Measurements from ENCODE around the gene WNK2. TPM values are rescaled to one million over a fixed set of nuclear protein-coding genes. Genes with fewer than 3 reads are reported as not detected.
A peak's percentile ranks its signal among the peaks of the same experiment; 100 is the strongest.

Gene WNK2
- total and polyA plus RNA-seq, 2 donors = 4.8 to 9.3 TPM

GRCh38 chr9:93151097-93151784 lies 32.7 kb upstream of the WNK2 start:
- no peaks in the 10 kb centered on the region for H3K36me3 ChIP-seq (ENCODE audit: insufficient read depth)
- 85% methylated on average over 10 of the region's 10 CpGs for WGBS
- H3K27ac ChIP-seq (ENCODE audit: low read depth) = no peak overlapping the region
- no peak overlapping the region for H3K4me3 ChIP-seq (ENCODE audit: low read depth, low read length)
- H3K4me1 ChIP-seq (ENCODE audit: insufficient read depth) = no peaks in the 10 kb centered on the region
- DNase-seq (ENCODE audit: extremely low spot score) = no peak

- WGBS = 80% methylated on average over 14 of the region's 14 CpGs
- DNase-seq (ENCODE audit: extremely low spot score) = no peak
- Histone ChIP-seq H3K4me1 (ENCODE audit: insufficient read depth) (no peaks in the 10 kb centered on the region), H3K27ac (ENCODE audit: low read depth) (no peak overlapping the region), H3K36me3 (ENCODE audit: insufficient read depth) (no peaks in the 10 kb centered on the region), H3K4me3 (ENCODE audit: low read depth, low read length) (no peak overlapping the region)
Observed at GRCh38 chr9:93154293-93154903, 29.5 kb upstream of the WNK2 start.

GRCh38 chr9:93155716-93156474 lies 28.0 kb upstream of the WNK2 start:
- H3K36me3 ChIP-seq (ENCODE audit: insufficient read depth) = no peaks in the 10 kb centered on the region
- DNase-seq (ENCODE audit: extremely low spot score) = no peak
- no peak overlapping the region for H3K4me3 ChIP-seq (ENCODE audit: low read depth, low read length)
- WGBS = 86% methylated on average over 16 of the region's 16 CpGs
- H3K27ac ChIP-seq (ENCODE audit: low read depth) = no peak overlapping the region
- no peaks in the 10 kb centered on the region for H3K4me1 ChIP-seq (ENCODE audit: insufficient read depth)

- no peaks in the 10 kb centered on the region for H3K36me3 ChIP-seq (ENCODE audit: insufficient read depth)
- no peak for DNase-seq (ENCODE audit: extremely low spot score)
- WGBS = 92% methylated on average over 11 of the region's 11 CpGs
- H3K27ac ChIP-seq (ENCODE audit: low read depth) = no peak overlapping the region
- no peak overlapping the region for H3K4me3 ChIP-seq (ENCODE audit: low read depth, low read length)
- H3K4me1 ChIP-seq (ENCODE audit: insufficient read depth) = no peaks in the 10 kb centered on the region
Observed at GRCh38 chr9:93156475-93157008, 27.4 kb upstream of the WNK2 start.

GRCh38 chr9:93159601-93160471 lies 24.1 kb upstream of the WNK2 start:
- H3K4me1 ChIP-seq (ENCODE audit: insufficient read depth) = no peaks in the 10 kb centered on the region
- DNase-seq (ENCODE audit: extremely low spot score) = peak; percentile 29
- H3K36me3 ChIP-seq (ENCODE audit: insufficient read depth) = no peaks in the 10 kb centered on the region
- H3K4me3 ChIP-seq (ENCODE audit: low read depth, low read length) = no peak overlapping the region
- H3K27ac ChIP-seq (ENCODE audit: low read depth) = no peak overlapping the region
- WGBS = 16% methylated on average over 19 of the region's 19 CpGs

GRCh38 chr9:93161786-93162562 lies 22.0 kb upstream of the WNK2 start:
- WGBS = 60% methylated on average over 11 of the region's 11 CpGs
- H3K36me3 ChIP-seq (ENCODE audit: insufficient read depth) = no peaks in the 10 kb centered on the region
- H3K27ac ChIP-seq (ENCODE audit: low read depth) = no peak overlapping the region
- DNase-seq (ENCODE audit: extremely low spot score) = peak; percentile 18
- no peak overlapping the region for H3K4me3 ChIP-seq (ENCODE audit: low read depth, low read length)
- no peaks in the 10 kb centered on the region for H3K4me1 ChIP-seq (ENCODE audit: insufficient read depth)

GRCh38 chr9:93164085-93164484 lies 19.9 kb upstream of the WNK2 start:
- Histone ChIP-seq H3K4me3 (ENCODE audit: low read depth, low read length) (no peak overlapping the region), H3K4me1 (ENCODE audit: insufficient read depth) (no peaks in the 10 kb centered on the region), H3K36me3 (ENCODE audit: insufficient read depth) (no peaks in the 10 kb centered on the region), H3K27ac (ENCODE audit: low read depth) (no peak overlapping the region)
- DNase-seq (ENCODE audit: extremely low spot score) = no peak
- WGBS = 88% methylated on average over 13 of the region's 13 CpGs

GRCh38 chr9:93166699-93167098 lies 17.2 kb upstream of the WNK2 start:
- WGBS = 79% methylated on average over 7 of the region's 7 CpGs
- Histone ChIP-seq H3K27ac (ENCODE audit: low read depth) (no peak overlapping the region), H3K4me3 (ENCODE audit: low read depth, low read length) (no peak overlapping the region), H3K4me1 (ENCODE audit: insufficient read depth) (no peaks in the 10 kb centered on the region), H3K36me3 (ENCODE audit: insufficient read depth) (no peaks in the 10 kb centered on the region)
- DNase-seq (ENCODE audit: extremely low spot score) = no peak

GRCh38 chr9:93167185-93167584 lies 16.8 kb upstream of the WNK2 start:
- Histone ChIP-seq H3K27ac (ENCODE audit: low read depth) (no peak overlapping the region), H3K36me3 (ENCODE audit: insufficient read depth) (no peaks in the 10 kb centered on the region), H3K4me3 (ENCODE audit: low read depth, low read length) (no peak overlapping the region), H3K4me1 (ENCODE audit: insufficient read depth) (no peaks in the 10 kb centered on the region)
- WGBS = 95% methylated on average over 6 of the region's 6 CpGs
- DNase-seq (ENCODE audit: extremely low spot score) = no peak

- no peak for DNase-seq (ENCODE audit: extremely low spot score)
- no peaks in the 10 kb centered on the region for H3K36me3 ChIP-seq (ENCODE audit: insufficient read depth)
- H3K27ac ChIP-seq (ENCODE audit: low read depth) = no peak overlapping the region
- no peaks in the 10 kb centered on the region for H3K4me1 ChIP-seq (ENCODE audit: insufficient read depth)
- WGBS = 72% methylated on average over 4 of the region's 4 CpGs
- H3K4me3 ChIP-seq (ENCODE audit: low read depth, low read length) = no peak overlapping the region
Observed at GRCh38 chr9:93167838-93168237, 16.1 kb upstream of the WNK2 start.

GRCh38 chr9:93168581-93168980 lies 15.4 kb upstream of the WNK2 start:
- WGBS = 89% methylated on average over 5 of the region's 5 CpGs
- no peak overlapping the region for H3K27ac ChIP-seq (ENCODE audit: low read depth)
- DNase-seq (ENCODE audit: extremely low spot score) = no peak
- no peak overlapping the region for H3K4me3 ChIP-seq (ENCODE audit: low read depth, low read length)
- H3K36me3 ChIP-seq (ENCODE audit: insufficient read depth) = no peaks in the 10 kb centered on the region
- H3K4me1 ChIP-seq (ENCODE audit: insufficient read depth) = no peaks in the 10 kb centered on the region

GRCh38 chr9:93169444-93169843 lies 14.5 kb upstream of the WNK2 start:
- no peaks in the 10 kb centered on the region for H3K4me1 ChIP-seq (ENCODE audit: insufficient read depth)
- 96% methylated on average over 1 of the region's 1 CpG for WGBS
- no peak overlapping the region for H3K4me3 ChIP-seq (ENCODE audit: low read depth, low read length)
- DNase-seq (ENCODE audit: extremely low spot score) = no peak
- no peaks in the 10 kb centered on the region for H3K36me3 ChIP-seq (ENCODE audit: insufficient read depth)
- no peak overlapping the region for H3K27ac ChIP-seq (ENCODE audit: low read depth)
